Thyroid gland (tissue), 4 donors: ENCODE results near the gene EIF6. TPM values are rescaled to one million over a fixed set of nuclear protein-coding genes. Genes with fewer than 3 reads are reported as not detected.

Experiments used
- DNase-seq, 2 donors: peaks; one replicate each; pipeline ENCODE4 v3.0.0-alpha.2; 2019
- H3K27ac ChIP-seq, 3 donors: fragments of 200-600 bp; sonication (generic); 1 replicate in 2 of 3; 2 replicates in 1 of 3; pipeline ENCODE4 v1.5.1; 2016 to 2019; ENCODE audit warnings: mild to moderate bottlenecking in 1 of 3, moderate library complexity in 1 of 3
- H3K27me3 ChIP-seq: fragments of 200-600 bp; sonication (generic); one replicate; pipeline ENCODE4 v1.5.1; 2019
- H3K36me3 ChIP-seq, 2 donors: fragments of 200-600 bp; sonication (generic); one replicate each; pipeline ENCODE4 v1.5.1; 2016 to 2019
- H3K4me1 ChIP-seq, 2 donors: fragments of 200-600 bp; sonication (generic); one replicate each; pipeline ENCODE4 v1.5.1; 2017 to 2019
- H3K4me3 ChIP-seq, 3 donors: fragments of 200-600 bp; sonication (generic); replicated peaks in 1 of 3; 1 replicate in 2 of 3; 2 replicates in 1 of 3; pipeline ENCODE4 v1.5.1; 2016; ENCODE audit warnings: mild to moderate bottlenecking in 1 of 3
- H3K9me3 ChIP-seq: fragments of 200-600 bp; sonication (generic); one replicate; pipeline ENCODE4 v1.5.1; 2017
- POLR2A ChIP-seq, 2 donors: fragments of 450-650 bp; IDR thresholded peaks; one replicate each; pipeline ENCODE4 v1.6.1; 2017; ENCODE audit warnings: antibody characterized with exemption in 2 of 2, mild to moderate bottlenecking in 2 of 2, moderate library complexity in 1 of 2
- WGBS, 2 donors: methylation state at CpG; one replicate each; pipeline ENCODE4 v1.1.5; 2017; 5-methylcytosine and 5-hydroxymethylcytosine counted together
- intact Hi-C: fragments of 100-400 bp; cut with DNase I; formaldehyde crosslinking; loops from one replicate; pipeline ENCODE4 v1.15.1; 2023
- total RNA-seq, 4 donors: library from RNA; depleted of rRNA; stranded (reverse); fragments of >200 nt; gene quantifications; one replicate each; pipeline ENCODE4 v1.2.3, GENCODE V29; 2016
- TF ChIP-seq, protein P1 (sequence below), 6 experiments: fragments of 200-600 bp in 3 of 6; fragments of 450-650 bp in 3 of 6; sonication (generic) in 3 of 6; IDR thresholded peaks; one replicate each; pipeline ENCODE4 v1.5.1; 2016 to 2019; ENCODE audit warnings: antibody characterized with exemption in 6 of 6, mild to moderate bottlenecking in 2 of 6, inconsistent platforms in 1 of 6, moderate library complexity in 1 of 6

Gene EIF6
- 10 to 100 TPM; 30.3 to 94.2 (median 65.7) TPM for total RNA-seq

DNA sequence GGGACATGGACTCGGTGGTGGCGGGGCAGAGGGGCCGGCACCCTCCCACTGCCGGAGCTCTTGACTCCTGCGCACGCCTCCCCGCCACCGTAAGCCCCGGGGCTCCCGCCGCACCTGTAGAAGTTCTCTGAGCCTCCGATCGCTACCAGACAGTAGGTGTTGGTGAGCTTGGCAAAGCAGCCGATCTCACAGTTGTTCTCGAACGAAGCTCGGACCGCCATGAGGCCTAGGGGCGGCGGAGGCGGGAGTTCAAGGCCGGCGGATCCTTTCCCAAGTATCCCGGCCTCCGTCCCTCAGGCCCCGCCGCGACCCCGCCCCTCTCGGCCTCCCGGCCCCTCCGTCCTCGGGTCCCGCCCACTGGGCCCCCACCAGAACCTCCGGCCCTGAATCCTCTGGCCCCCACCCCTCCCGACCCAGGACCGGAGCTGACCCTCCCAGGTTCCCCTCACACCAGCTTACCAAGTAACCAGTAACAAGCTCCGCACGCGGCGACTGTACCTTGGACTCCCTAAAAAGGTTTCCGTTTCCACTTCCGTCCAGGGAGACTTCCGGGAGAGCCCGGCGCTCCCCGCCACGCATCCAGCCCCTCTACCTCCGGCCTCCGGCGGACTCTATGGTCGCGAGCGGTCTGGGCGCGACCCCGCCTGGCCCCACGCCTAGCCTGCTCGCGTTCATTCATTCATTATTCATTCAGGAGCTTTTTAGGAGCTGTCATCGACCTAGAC lies at the start of gene EIF6:
Gene EIF6 (minus strand): TSS at position 506 of the 725 bp plus-strand sequence. CDS start 285 bp downstream, at position 221.
- H3K4me3 ChIP-seq, result peak within 1 kb of the TSS; percentile 58 to 86 (median 78)
- TF ChIP-seq, protein P1, sequence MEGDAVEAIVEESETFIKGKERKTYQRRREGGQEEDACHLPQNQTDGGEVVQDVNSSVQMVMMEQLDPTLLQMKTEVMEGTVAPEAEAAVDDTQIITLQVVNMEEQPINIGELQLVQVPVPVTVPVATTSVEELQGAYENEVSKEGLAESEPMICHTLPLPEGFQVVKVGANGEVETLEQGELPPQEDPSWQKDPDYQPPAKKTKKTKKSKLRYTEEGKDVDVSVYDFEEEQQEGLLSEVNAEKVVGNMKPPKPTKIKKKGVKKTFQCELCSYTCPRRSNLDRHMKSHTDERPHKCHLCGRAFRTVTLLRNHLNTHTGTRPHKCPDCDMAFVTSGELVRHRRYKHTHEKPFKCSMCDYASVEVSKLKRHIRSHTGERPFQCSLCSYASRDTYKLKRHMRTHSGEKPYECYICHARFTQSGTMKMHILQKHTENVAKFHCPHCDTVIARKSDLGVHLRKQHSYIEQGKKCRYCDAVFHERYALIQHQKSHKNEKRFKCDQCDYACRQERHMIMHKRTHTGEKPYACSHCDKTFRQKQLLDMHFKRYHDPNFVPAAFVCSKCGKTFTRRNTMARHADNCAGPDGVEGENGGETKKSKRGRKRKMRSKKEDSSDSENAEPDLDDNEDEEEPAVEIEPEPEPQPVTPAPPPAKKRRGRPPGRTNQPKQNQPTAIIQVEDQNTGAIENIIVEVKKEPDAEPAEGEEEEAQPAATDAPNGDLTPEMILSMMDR (IDR thresholded peaks at IDR 0.05), result no peak
- peak in 1 of 2 donors; percentile 33 for TF ChIP-seq POLR2A (IDR thresholded peaks at IDR 0.05)
- H3K27ac ChIP-seq, result peak within 1 kb of the TSS; percentile 19 to 68 (median 62)
- no peaks in the 10 kb centered on the region for H3K9me3 ChIP-seq
- no peaks in the 10 kb centered on the region for H3K27me3 ChIP-seq
- H3K4me1 ChIP-seq, result peaks cover 8 to 14% of the 10 kb centered on the region in 2 donors
- DNase-seq, result peak; percentile 69 to 80
- intact Hi-C loops, result no loop called here
- H3K36me3 ChIP-seq, result peaks cover 10 to 14% of the 10 kb centered on the region in 2 donors
- WGBS, 2 donors, result 2 to 3% methylated on average over 17 to 33 of the region's 61 CpGs

DNA sequence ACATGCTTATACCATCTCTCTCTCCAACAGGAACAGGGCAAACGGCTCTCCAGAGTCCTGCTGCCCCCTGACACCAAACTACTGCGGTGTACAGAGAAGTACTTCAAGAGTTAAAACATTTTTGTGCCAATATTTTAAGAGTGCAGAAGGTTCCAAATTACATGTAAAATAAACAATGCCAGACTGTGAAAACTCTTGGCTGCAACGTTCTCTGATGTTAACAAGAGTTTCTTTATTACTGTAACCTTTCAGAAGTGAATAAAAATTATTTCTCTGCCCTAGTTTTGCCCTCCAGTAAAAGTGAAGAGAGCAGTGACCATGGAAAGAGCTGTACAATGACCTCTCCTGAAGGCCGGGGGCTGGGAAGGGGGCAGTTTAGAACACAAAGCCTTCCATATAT lies 49.0 kb upstream of the EIF6 start:
- Histone ChIP-seq H3K4me1 (peaks cover 15 to 16% of the 10 kb centered on the region in 2 donors), H3K27ac (peak overlapping the region; percentile 46 to 64 (median 55)), H3K36me3 (no peaks in the 10 kb centered on the region), H3K27me3 (no peaks in the 10 kb centered on the region), H3K4me3 (no peak overlapping the region), H3K9me3 (no peaks in the 10 kb centered on the region)
- 14 to 39% methylated on average over 4 of the region's 4 CpGs for WGBS, 2 donors
- TF ChIP-seq POLR2A (IDR thresholded peaks at IDR 0.05), result no peak
- TF ChIP-seq, protein P1 (IDR thresholded peaks at IDR 0.05), result no peak
- intact Hi-C loops, result no loop called here
- no peak for DNase-seq

DNA sequence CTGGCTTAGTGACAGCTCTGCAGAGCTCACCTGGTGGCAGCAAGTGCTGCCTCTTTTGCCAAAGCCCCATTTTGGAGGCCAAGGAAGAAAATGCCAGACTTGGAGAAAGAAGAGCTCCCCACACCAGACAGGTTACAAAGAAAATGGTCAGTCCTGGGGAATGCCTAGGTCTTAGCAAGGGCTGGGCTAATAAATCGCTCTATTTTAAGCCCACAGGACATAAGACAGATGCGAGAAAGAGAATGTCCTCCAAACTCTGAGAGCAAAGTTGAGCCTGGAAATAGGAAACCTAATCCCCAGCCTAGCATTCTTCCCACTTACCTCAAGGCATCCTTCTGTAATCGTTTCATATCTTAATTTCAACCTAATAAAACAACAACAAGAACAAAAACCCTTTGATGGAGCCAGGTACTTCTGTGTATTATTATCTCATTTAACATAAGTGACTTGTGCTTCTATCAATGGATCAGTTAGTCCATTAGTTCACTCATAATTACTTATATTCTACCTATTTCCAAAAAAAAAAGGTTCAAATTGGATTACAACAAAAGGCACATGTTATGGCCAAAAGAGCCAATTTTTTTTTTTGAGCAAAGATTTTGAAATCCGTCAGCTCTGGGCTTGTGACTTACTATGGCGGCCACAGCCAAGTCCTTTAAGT lies 48.1 kb upstream of the EIF6 start:
- Histone ChIP-seq H3K4me3 (no peak overlapping the region), H3K9me3 (no peaks in the 10 kb centered on the region), H3K36me3 (no peaks in the 10 kb centered on the region), H3K27ac (peak overlapping the region in 1 of 3 donors; percentile 11), H3K4me1 (peaks cover 16 to 17% of the 10 kb centered on the region in 2 donors), H3K27me3 (no peaks in the 10 kb centered on the region)
- TF ChIP-seq POLR2A (IDR thresholded peaks at IDR 0.05), result no peak
- TF ChIP-seq, protein P1 (IDR thresholded peaks at IDR 0.05), result no peak
- WGBS, 2 donors, result 90 to 96% methylated on average over 5 of the region's 5 CpGs
- DNase-seq, result no peak
- intact Hi-C loops, result no loop called here

DNA sequence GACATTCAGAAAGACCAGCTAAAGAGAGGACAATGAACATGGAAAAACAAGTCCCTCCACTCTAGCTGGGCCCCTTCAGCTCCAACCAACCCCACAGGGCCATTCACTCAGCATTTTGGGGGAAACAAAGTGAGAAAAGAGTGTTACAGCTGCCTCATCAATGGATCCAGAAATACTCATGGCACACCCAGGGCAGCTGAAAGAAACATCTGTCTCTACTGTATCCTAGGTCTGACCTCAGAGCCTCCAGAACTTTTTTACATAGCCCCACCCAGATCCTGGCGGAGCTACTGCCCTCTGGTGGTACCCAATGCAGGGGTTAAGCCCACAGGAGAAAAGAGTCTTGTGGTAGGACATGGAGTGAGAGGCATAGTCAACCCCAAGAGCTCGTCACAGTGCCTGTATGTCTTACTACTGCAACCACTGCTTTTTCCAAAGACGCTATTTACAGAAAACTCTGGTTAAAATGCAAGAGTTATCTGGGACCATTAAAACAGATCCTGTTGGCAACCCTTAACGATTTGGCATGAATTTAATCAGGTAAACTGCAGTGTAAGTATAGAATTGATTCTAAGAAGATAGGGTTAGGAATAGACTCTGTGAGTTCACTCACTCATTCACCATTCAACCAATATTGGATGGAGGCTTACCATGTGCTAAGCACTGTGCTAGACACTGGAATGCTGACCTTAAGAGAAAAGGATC lies 45.0 kb upstream of the EIF6 start:
- 84 to 89% methylated on average over 4 of the region's 4 CpGs for WGBS, 2 donors
- TF ChIP-seq POLR2A (IDR thresholded peaks at IDR 0.05), result no peak
- TF ChIP-seq, protein P1 (IDR thresholded peaks at IDR 0.05), result peak in 3 of 6 experiments; percentile 18 to 44 (median 31)

More for the DNA sequence above, 45.0 kb upstream of the EIF6 start:
- Histone ChIP-seq H3K36me3 (no peaks in the 10 kb centered on the region), H3K4me1 (peaks cover 28 to 29% of the 10 kb centered on the region in 2 donors), H3K27ac (no peak overlapping the region), H3K9me3 (no peaks in the 10 kb centered on the region), H3K27me3 (no peaks in the 10 kb centered on the region), H3K4me3 (no peak overlapping the region)
- peak; percentile 29 for DNase-seq
- intact Hi-C loops, result no loop called here
